ENCODE results near the gene PWWP2B.

- TF ChIP-seq FOXM1 (IDR thresholded peaks at IDR 0.05; ENCODE audit: borderline replicate concordance, low read depth), result no peak
- TF ChIP-seq RAD21 (IDR thresholded peaks at IDR 0.05; ENCODE audit: low read depth), result no peak
- TF ChIP-seq, protein P1, sequence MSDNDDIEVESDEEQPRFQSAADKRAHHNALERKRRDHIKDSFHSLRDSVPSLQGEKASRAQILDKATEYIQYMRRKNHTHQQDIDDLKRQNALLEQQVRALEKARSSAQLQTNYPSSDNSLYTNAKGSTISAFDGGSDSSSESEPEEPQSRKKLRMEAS (IDR thresholded peaks at IDR 0.05), result no peak
These were observed 24.4 kb upstream of the PWWP2B start for GRCh38 chr10:132372516-132373095.

Data from Ishikawa (cell line).